Endothelial cell of umbilical vein (primary cell): Measurements from ENCODE around the gene SYT8. TPM values are rescaled to one million over a fixed set of nuclear protein-coding genes. Genes with fewer than 3 reads are reported as not detected.
A peak's percentile ranks its signal among the peaks of the same experiment; 100 is the strongest.

Experiments used
- Bru-seq: library from RNA; stranded (reverse); fragments of 400-500 nt; gene quantifications from one replicate; lab custom pipeline; 2021; lab: Mats Ljungman, UMichigan
- BruChase-seq, 2 experiments: library from RNA; stranded (reverse); fragments of 400-500 nt; gene quantifications; one replicate each; lab custom pipeline; 2021; lab: Mats Ljungman, UMichigan
- BruUV-seq: library from RNA; stranded (reverse); fragments of 400-500 nt; replicated peaks from 2 replicates; lab custom pipeline; 2021; lab: Mats Ljungman, UMichigan
- CTCF ChIA-PET: fragments of 300-600, 350-600 bp; sonication (Branson Sonifier 250); formaldehyde crosslinking; loops from one replicate; lab custom pipeline; 2021; ENCODE audit warnings: antibody characterized with exemption, inconsistent platforms; lab: Charles Lee
- POLR2A ChIA-PET: fragments of 300-600, 350-600 bp; sonication (Branson Sonifier 250); formaldehyde crosslinking; loops from one replicate; lab custom pipeline; 2021; ENCODE audit warnings: antibody characterized with exemption, inconsistent platforms; lab: Charles Lee
- DNase-seq: peaks from one replicate; pipeline ENCODE4 v3.0.0-alpha.2; 2011; ENCODE audit warnings: low read depth, low spot score
- FAIRE-seq: peaks from 2 replicates; lab custom pipeline; 2011; peaks lifted over from hg19 to GRCh38; lab: Jason Lieb, UNC
- H2AFZ ChIP-seq: 2 replicates; pipeline ENCODE4 v1.6.0; 2012; ENCODE audit warnings: low read depth, low read length, control low read depth, inconsistent platforms
- H3K27ac ChIP-seq: 2 replicates; pipeline ENCODE4 v1.5.1; 2011; ENCODE audit warnings: low read depth, mild to moderate bottlenecking, control low read depth, low read length, moderate library complexity; ENCODE audit not compliant: insufficient read depth
- H3K27me3 ChIP-seq, 2 experiments: 2 replicates each; pipeline versions ENCODE4 v1.6.0 to v1.6.1; 2011; ENCODE audit warnings: low read length in 2 of 2, mixed read lengths in 1 of 2; ENCODE audit not compliant: control insufficient read depth in 2 of 2, insufficient read depth in 2 of 2
- H3K36me3 ChIP-seq, 2 experiments: 2 replicates in 1 of 2; 3 replicates in 1 of 2; pipeline ENCODE4 v1.5.1; 2011; ENCODE audit warnings: low read length in 2 of 2, mild to moderate bottlenecking in 1 of 2, moderate library complexity in 1 of 2; ENCODE audit not compliant: control insufficient read depth in 2 of 2, insufficient read depth in 2 of 2; ENCODE audit errors: extremely low read depth in 1 of 2
- H3K4me1 ChIP-seq: 3 replicates; pipeline ENCODE4 v1.5.1; 2011; ENCODE audit warnings: mild to moderate bottlenecking, low read length; ENCODE audit not compliant: control insufficient read depth, insufficient read depth; ENCODE audit errors: extremely low read depth
- H3K4me2 ChIP-seq: 2 replicates; pipeline ENCODE4 v1.6.1; 2011; ENCODE audit warnings: low read length, control low read depth, mixed read lengths; ENCODE audit not compliant: insufficient read depth
- H3K4me3 ChIP-seq, 3 experiments: fragments of 200-600 bp in 1 of 3; sonication (generic), shearing (Covaris generic) in 1 of 3; replicated peaks in 1 of 3; 2 replicates each; pipeline ENCODE4 v1.5.1; 2011 to 2016; ENCODE audit warnings: control low read depth in 3 of 3, low read length in 3 of 3, mild to moderate bottlenecking in 2 of 3, inconsistent platforms in 1 of 3, low read depth in 1 of 3, moderate library complexity in 1 of 3; ENCODE audit not compliant: insufficient read depth in 1 of 3
- H3K79me2 ChIP-seq: 2 replicates; pipeline ENCODE4 v1.6.0; 2012; ENCODE audit warnings: low read length, inconsistent platforms; ENCODE audit not compliant: control insufficient read depth, insufficient read depth
- H3K9ac ChIP-seq: replicated peaks from 2 replicates; pipeline ENCODE3; 2011; ENCODE audit warnings: low read length, control low read depth; ENCODE audit not compliant: insufficient read depth; ENCODE audit errors: extremely low read depth
- H3K9me1 ChIP-seq: replicated peaks from 3 replicates; pipeline ENCODE4 v1.6.0; 2011; ENCODE audit warnings: mild to moderate bottlenecking, low read length; ENCODE audit not compliant: control insufficient read depth, insufficient read depth; ENCODE audit errors: extremely low read depth
- H3K9me3 ChIP-seq: replicated peaks from 2 replicates; pipeline ENCODE4 v1.5.1; 2012; ENCODE audit warnings: low read length, inconsistent platforms; ENCODE audit not compliant: control insufficient read depth, insufficient read depth
- H4K20me1 ChIP-seq: replicated peaks from 2 replicates; pipeline ENCODE3; 2011; ENCODE audit warnings: mild to moderate bottlenecking, low read length; ENCODE audit not compliant: control insufficient read depth, insufficient read depth; ENCODE audit errors: extremely low read depth
- EZH2 ChIP-seq: IDR thresholded peaks from 2 replicates; pipeline ENCODE4 v1.6.1; 2012; ENCODE audit warnings: borderline replicate concordance, low read depth, mild to moderate bottlenecking, moderate library complexity, low read length, inconsistent platforms; ENCODE audit not compliant: severe bottlenecking
- FOS ChIP-seq: IDR thresholded peaks from 2 replicates; pipeline ENCODE4 v1.6.1; 2011; ENCODE audit warnings: mild to moderate bottlenecking, low read length, moderate library complexity, borderline replicate concordance; ENCODE audit not compliant: insufficient read depth
- JUN ChIP-seq: IDR thresholded peaks from 2 replicates; pipeline ENCODE4 v1.6.1; 2011; ENCODE audit warnings: borderline replicate concordance, low read depth; ENCODE audit not compliant: insufficient read length, insufficient read depth
- POLR2A ChIP-seq: IDR thresholded peaks from 2 replicates; pipeline ENCODE4 v1.6.1; 2012; ENCODE audit warnings: low read depth, mild to moderate bottlenecking, control low read depth, low read length
- dilution Hi-C: fragments of 300-500 bp; cut with MboI; formaldehyde crosslinking; loops from one replicate; pipeline ENCODE4 v1.15.0; 2019; ENCODE audit warnings: low sequenced_read_pairs; ENCODE audit not compliant: extremely low pct_ligation_motif_present
- intact Hi-C: fragments of 100-400 bp; cut with micrococcal nuclease; formaldehyde crosslinking; loops from one replicate; pipeline ENCODE4 v1.10.0; 2022
- long read RNA-seq: library from polyadenylated mRNA; stranded (forward); transcript quantifications from one replicate; pipeline ENCODE4 v2.0.0, GENCODE V29; 2021
- polyA minus RNA-seq, 3 experiments: library from RNA; depleted of rRNA, polyadenylated mRNA; stranded (reverse); fragments of >200 nt; gene quantifications; 1 replicate in 1 of 3; 2 replicates in 2 of 3; pipeline ENCODE4 v1.2.3, GENCODE V29; 2011
- polyA plus RNA-seq, 4 experiments: library from polyadenylated mRNA; depleted of rRNA in 3 of 4; stranded (reverse) in 3 of 4; unstranded in 1 of 4; fragments of >200 nt; gene quantifications; 2 replicates each; pipeline versions ENCODE4 v1.2.1 to v1.2.3, GENCODE V29; 2011 to 2012; ENCODE audit warnings: missing spikeins in 1 of 4
- total RNA-seq: library from RNA; stranded (reverse); gene quantifications from 2 replicates; pipeline ENCODE4 v1.2.3, GENCODE V29; 2021
- TF ChIP-seq, protein P1 (sequence below): IDR thresholded peaks from 2 replicates; pipeline ENCODE4 v1.6.1; 2011; ENCODE audit not compliant: insufficient read depth, insufficient read length

SYT8 gene, protein sequence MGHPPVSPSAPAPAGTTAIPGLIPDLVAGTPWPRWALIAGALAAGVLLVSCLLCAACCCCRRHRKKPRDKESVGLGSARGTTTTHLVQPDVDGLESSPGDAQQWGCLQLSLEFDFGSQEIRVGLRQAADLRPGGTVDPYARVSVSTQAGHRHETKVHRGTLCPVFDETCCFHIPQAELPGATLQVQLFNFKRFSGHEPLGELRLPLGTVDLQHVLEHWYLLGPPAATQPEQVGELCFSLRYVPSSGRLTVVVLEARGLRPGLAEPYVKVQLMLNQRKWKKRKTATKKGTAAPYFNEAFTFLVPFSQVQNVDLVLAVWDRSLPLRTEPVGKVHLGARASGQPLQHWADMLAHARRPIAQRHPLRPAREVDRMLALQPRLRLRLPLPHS
- total RNA-seq = not detected in 2 replicates
- not detected in 2 replicates for polyA plus RNA-seq
- polyA plus RNA-seq (2011; cell fraction: cytosol; rRNA removed) = not detected in 2 replicates
- polyA plus RNA-seq (2011; cell fraction: nucleus; rRNA removed) = not detected in 2 replicates
- not detected in 2 replicates for polyA plus RNA-seq (2012)
- not detected in 2 replicates for polyA minus RNA-seq
- not detected for polyA minus RNA-seq (2011; cell fraction: cytosol; rRNA and poly(A)+ RNA removed)
- polyA minus RNA-seq (2011; cell fraction: nucleus; rRNA and poly(A)+ RNA removed) = not detected in 2 replicates
- Bru-seq, nascent RNA = not detected
- not detected for BruChase-seq, experiment 1, labeled RNA remaining after a 6-hour chase
- BruChase-seq, experiment 2, labeled RNA remaining after a 2-hour chase = percentile 15 among the genes with signal in this experiment
- long read RNA-seq = 0 reads

- CTCF ChIA-PET = interaction anchor here (0.9 to 7.8 kb wide), 10 partner anchors 41 to 321 kb away, joined by 3 to 623 read pairs (median 23); no protein-coding TSS in a partner anchor
- Histone ChIP-seq H3K4me2 (no peak within 1 kb of the TSS), H3K4me1 (no peaks in the 10 kb centered on the region), H3K27ac (no peak within 1 kb of the TSS), H3K9ac (no peak within 1 kb of the TSS), H3K9me3 (no peaks in the 10 kb centered on the region), H4K20me1 (no peaks in the 10 kb centered on the region), H3K9me1 (no peaks in the 10 kb centered on the region), H3K79me2 (no peaks in the 10 kb centered on the region), H3K4me3 (no peak within 1 kb of the TSS), H2AFZ (no peak within 1 kb of the TSS), H3K27me3 (no peaks in the 10 kb centered on the region), H3K36me3 (no peaks in the 10 kb centered on the region)
- intact Hi-C loops (no loop called here), dilution Hi-C loops (no loop called here)
- no TSS peak for BruUV-seq
- TF ChIP-seq JUN = no peak
- TF ChIP-seq FOS = no peak
- TF ChIP-seq, protein P1, sequence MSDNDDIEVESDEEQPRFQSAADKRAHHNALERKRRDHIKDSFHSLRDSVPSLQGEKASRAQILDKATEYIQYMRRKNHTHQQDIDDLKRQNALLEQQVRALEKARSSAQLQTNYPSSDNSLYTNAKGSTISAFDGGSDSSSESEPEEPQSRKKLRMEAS = no peak
- TF ChIP-seq POLR2A = no peak
- TF ChIP-seq EZH2 = no peak
- POLR2A ChIA-PET = no interaction called here
- DNase-seq (no peak), FAIRE-seq (no peak)
These were observed at the start of gene SYT8 for GRCh38 chr11:1834779-1835670. TSS of gene SYT8 (plus strand) at chr11:1834990. CDS start at chr11:1835106, 116 bp downstream.
